Stimulated activated CD4-positive, alpha-beta T cell treated with anti-CD3 and anti-CD28 coated beads, Interleukin-4, amount 100 ng/mL, for 4 hours (primary cell): ENCODE data around the gene CACNB2.
"Not testable (repeated sequence)": the region's sequence is repeated elsewhere in the genome, so short reads cannot be mapped to it uniquely, and the experiment has no call there.

ENCODE experiments used
- DNase-seq, 2 experiments: peaks; one replicate each; pipeline ENCODE4 v3.0.0-alpha.2; 2020

Gene CACNB2

DNA sequence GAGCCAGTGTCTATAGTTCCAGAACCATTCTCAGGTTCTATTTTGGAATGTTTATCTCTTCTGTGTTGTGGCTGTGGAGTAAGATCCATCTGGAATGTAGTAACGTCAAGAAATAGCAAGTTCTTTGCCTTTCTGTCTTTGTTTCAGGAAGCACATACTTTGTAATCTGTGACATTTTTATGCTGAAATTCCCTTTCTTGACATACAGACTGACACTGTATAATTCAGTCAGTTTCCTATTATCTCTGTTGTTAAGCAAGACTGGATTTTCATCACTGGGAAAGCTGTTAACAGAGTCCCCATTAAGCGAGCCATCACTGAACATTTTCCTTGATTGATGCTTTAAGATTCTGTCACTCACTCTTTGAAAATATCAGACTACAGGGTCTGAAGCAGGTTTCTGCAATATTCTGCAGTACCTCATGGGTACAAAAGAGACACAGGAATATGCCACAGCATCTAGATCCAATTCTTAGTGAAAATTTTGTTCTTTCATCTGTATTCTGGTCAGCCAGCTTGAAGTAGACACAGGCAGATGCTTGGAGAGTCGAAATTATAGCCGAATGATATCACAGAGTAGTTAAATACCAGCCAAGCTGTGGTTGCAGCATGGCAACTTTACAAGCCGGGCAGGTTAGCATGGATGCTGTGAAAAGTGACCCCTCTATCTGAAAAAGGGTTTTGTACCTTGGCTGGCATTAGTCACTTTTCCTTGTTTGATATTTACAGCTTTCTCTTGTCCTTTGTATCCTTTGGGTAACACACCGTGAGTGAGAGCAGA lies 62.6 kb downstream of the CACNB2 start:
- no peak for DNase-seq

DNA sequence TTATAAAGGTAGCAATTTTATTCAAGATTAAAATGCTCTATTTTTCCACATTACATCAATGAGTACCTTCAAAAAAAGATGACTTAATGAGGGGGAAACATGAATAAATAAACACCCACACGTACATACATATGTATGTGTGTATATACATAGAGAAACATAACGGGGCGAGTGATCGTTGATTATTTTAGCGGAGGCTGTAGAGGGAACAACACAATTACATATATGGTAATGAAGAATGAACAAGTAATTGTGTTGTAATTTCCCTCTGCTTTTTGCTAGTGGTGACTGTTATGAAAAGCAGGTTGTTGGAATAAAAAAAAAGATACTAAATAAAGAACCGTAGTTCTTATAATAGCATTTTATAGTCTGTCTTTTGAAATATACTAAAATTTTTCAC lies 63.2 kb downstream of the CACNB2 start:
- DNase-seq, result no peak

DNA sequence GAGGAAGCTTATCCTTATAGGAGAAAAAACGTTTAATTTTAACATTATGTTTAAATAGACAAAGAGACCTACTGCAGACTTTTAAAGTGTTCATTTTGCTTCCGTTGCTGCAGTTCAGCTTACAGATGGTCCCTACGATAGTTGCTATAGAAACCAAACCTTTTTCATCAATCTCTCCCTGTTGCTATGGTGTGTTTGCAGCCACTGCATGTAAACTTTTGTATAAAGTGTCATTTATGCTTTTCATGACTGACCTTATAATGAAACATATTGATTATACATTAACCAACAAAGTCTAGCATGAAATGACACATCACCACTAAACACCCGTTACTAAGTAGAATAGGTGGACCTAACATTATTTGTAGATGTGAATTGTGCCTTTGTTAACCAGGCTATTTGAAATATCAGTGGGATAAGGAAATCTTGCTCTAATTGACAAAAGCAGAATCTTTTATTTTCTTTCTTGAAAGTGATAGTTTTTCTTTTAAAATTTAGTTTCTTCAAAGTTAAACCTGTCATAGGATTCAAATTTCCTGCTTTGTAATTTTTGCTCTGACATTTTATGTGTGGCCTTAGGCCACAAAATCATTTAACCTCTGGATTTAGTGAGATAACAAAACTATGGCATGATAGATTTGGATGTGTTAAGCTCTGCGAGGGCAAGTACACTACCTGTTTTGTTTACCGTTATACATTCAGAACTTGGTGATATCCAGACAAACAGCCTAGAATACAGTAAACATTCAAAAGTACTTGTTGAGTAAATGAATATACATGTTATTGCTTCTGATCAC lies 64.0 kb downstream of the CACNB2 start:
- DNase-seq, result no peak

DNA sequence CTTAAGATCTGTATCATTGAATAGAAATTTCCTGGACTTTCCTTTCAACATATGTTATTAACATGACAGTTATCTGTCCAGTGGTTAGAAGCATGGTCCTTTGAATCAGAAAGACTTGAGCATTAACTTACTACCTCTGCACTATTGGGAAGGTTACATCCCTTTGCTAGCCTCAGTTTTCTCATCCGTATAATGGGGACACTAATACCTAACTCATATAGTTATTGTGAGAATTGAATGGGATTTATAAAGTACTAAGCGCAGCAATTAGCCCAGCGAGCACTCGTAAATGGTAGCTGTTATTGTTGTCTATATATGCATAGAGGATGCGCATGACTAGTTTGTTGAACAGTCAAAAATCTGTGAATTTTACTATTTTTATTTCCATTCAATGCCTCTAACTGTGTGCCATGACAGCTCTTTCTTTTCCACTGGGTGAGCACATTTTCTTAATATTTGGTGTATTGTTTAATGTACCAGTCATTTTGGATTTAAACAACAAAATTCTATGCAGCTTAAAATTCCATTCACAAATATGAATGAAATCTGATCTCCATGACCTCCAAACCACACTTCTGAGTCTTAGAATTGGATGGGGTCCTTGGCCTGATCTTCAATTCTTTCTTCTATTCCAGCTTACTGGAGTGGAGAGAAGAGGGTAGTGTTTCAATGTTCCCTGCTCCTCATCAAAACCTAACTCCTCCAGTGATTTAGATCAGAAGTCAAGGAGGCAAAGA lies 65.0 kb downstream of the CACNB2 start:
- DNase-seq, result no peak

DNA sequence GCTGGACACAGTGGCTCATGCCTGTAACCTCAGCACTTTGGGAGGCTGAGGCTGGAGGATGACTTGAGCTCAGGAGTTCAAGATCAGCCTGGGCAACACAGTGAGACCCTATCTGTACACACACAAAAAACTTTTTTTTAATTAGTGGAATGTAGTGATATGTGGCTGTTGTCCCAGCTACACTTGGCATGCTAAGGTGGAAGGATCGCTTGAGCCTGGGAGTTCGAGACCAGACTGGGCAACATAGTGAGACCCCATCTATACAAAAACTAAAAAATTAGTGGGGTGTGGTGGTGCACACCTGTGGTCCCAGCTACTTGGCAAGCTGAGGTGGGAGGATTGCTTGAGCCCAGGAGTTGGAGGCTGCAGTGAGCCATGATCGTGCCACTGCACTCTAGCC lies 68.0 kb downstream of the CACNB2 start:
- not testable (repeated sequence) for DNase-seq

DNA sequence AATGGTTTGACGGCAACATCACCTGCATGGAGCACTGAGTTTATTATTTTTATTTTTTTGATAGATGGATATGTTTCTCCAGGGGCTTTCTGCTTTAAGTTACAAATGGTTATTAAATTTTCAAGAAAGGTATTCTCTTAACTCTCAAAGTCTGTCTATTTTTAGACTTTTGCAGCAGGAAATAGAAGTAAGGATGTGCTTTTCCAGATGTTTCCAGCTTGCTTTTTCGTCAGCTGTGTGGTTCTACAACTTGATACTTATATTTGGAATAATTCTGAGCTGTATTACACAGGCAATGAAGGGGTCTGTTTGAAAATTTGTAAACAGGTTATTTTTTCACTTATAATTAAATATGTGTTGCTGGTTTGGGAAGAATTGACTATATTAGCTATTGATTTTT lies 69.0 kb downstream of the CACNB2 start:
- no peak for DNase-seq

DNA sequence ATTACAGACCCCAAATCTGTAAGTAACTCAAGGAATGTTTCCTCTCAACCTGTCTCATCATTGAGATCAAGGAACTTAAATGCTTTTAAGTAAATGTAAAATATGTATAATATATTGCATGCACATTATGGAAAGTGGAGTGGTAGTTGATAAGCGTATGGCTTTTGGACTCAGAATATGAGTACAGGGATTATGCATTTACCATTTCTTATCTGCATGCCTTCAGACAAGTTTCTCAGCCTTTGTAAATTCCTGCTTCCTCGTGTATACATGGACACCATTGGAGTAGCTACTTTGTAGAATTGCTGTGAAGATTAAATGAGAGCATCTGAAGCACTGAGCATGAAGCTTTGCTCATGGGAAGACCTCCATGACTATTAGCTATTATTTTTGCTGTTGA lies 70.5 kb downstream of the CACNB2 start:
- no peak for DNase-seq

DNA sequence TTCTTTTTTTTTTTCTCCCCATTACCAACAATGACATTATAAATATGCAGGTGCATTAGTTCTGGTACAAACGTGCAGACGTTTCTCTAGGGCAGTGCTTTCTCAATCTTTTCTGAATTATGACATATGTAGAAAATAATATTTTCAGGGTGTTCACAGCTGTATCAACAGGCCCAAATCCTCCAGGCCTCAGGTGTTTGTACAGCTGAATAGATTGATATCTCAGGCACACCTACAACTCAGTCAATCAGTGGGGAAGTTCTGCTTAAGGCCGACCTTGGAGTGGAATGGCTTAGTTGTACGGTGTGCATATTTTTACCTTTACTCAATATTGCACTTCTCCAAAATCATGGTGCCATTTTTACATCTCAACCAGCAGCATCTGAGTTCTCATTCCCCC lies 71.6 kb downstream of the CACNB2 start:
- no peak for DNase-seq

DNA sequence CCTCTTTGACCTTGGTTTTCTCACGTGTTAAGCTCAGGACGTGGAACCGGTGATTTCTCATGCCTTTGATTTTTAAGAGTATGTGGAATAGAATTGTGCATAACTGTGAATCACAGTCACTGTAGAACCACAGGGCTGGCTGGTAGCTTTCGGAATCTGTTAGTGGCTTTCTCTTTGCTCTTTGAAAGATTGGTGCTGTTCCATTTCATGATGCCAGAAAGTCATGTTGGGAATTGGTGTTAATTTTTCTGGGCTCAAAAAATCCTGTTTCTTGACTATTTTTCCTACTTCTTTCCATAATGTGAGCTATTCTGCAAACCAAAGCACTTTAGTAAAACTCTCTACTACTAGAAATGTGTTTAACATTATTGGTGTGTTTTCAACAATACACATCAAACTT lies 73.0 kb downstream of the CACNB2 start:
- DNase-seq, result no peak

DNA sequence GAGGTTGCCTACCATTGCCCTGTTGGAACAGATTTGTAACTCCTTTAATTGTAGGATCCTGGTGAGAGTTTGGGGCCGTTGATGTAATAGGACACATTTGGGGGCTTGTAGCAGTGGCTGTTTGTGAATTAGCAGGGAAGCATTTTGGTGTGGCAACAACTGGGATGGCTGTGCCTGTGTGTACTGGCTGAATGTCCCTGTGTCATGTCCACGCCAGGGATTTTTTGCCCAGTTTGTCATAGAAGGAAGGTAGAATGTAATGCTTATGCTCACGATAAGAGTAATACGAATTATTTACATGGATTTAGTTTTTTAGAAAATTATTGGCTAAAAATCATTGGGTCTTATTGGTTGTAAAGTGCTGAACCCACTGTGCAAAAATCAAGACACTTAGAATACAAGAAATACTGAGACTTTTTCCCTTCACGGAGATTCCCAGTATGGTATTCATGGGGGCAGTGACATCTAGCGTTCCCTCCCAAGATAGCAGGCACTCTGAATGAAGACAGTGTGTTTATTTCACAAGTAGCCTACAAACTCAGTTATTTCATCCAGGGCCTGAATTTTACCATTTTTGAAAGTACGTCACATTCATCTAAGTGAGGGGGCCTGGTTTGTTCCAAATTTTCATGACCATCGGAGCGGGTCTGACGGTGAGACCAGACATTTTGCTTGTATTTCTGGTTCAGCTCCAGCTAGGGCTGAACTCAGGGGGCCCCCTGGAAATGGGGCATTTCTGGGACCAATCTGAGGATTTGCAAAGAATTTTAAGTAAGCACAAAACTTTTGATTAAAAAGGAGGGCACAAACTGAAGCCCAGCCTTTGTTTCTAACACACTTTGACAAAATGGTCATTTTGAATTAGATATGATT lies 74.7 kb downstream of the CACNB2 start:
- DNase-seq, result no peak

DNA sequence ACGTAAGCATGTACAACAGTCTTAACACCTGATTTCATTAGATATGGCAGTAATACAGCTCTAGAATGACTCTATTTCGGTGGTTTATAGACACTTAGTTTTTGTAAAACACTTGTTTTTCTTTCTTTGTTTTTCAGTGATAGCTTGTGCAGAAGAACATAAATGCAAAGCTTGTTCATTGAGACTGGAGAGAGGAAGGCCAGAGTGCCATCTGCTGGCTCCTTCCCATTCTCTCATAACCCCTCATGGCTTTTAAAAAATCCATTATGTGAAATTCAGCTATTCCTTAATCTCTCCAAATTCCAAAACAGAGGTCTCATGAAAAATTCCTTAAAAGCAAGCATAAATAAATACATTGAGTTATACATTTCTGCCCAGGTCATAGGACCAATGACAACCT lies 76.3 kb downstream of the CACNB2 start:
- no peak for DNase-seq

DNA sequence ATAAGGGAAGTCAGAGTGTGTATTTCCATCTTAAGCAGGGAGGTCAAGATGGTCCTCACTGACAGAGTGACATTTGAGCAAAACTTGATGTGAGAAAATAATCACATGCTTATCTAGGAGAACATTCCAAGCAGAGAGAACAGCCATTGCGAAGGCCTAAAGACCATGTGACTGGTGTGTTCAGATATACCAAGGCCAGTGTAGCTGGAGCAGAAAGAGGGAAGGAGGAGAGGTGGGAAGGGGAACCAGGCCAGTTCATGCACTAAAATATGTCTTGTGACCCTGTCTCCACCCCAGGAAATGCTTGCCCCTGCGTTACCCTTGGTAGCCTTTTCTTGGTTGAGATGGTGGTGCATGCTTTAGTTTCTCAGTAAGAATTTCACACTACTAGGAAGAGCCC lies 77.4 kb downstream of the CACNB2 start:
- no peak for DNase-seq

DNA sequence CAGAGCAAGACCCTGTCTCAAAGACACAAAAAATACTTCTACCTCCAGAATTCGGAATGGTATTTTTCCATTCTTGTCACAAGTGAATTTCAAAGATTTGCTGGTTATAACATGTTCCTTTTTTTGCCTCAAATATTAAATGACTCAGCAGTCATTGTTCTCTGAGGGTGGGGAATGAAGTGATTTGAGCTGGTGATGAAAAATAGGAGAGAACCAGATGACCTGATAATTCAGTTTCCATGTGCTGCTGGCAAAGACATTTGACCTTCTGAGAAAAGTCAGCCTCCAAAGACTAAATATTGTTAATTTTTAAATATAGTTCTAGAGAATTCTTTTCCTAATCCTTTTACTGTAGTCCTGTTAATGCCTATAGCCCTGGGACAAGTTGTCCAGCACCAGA lies 78.9 kb downstream of the CACNB2 start:
- DNase-seq, result no peak

DNA sequence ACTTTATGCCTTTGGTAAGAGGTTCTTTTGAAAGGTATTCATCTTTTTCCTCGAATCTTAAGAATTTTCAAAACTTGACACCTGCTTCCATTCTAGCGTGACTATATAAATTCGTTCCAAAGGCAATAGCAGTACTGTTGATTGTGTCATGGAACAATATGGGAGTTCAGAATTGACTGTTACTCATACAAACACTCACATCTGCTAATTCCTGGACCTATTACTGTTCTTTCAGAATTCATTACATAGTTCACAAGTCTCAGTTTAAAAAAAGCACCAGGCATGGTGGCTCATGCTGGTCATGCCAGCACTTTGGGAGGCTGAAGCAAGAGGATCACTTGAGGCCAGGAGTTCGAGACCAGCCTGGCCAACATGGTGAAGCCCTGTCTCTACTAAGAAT lies 80.9 kb downstream of the CACNB2 start:
- DNase-seq, result no peak

DNA sequence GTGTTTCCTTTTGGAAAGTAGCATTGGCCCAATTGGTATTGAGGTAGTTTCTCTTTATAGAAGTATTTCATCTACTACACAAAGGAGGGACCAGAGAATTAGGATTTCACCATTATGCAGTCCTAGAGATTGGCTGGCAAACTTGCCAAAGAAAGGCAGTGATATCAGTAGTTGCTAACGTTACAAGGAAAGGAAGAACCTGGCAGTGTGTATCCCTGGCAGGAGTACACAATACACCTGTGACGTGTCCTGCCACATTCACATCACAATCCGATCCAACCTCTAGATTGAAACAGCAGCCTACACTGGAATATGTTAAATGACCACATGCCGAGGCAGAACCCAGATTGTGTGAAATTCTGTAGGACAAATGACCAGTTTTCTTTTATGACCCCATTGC lies 81.7 kb downstream of the CACNB2 start:
- DNase-seq, result no peak

DNA sequence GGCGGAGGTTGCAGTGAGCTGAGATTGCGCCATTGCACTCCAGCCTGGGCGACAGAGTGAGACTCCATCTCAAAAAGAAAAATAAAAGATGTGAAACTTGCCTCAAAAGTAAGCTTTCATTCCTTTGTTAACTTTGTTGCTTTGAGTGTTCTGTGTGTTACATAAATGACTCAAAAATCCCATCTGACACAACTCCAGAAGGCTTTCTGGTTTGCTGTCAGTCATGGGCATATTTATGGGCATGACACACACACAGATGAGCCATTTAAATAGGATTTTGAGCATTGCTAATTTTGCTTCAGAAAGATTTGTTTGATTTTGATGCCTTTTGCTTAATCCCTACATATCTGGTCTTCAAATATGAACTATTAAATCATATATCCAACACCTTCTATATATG lies 82.6 kb downstream of the CACNB2 start:
- DNase-seq, result no peak

DNA sequence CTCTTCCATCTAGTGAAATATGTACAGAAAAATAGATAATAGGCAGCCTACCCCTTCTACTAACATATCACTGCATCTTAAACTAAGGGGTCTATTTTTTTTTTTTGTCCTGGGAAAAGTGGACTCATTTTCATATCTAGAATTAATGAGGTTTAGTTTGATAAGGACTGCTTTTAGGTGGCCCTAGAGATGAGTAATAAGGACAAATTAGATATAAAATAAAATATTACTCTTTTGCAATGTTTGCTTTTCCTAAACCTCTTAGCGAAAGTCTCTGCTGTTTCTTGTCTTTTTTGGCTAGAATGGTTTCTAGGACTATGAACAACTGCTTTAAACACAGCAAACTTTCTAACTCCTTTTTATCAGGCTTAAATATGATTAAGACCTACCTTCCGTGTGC lies 83.7 kb downstream of the CACNB2 start:
- no peak for DNase-seq

DNA sequence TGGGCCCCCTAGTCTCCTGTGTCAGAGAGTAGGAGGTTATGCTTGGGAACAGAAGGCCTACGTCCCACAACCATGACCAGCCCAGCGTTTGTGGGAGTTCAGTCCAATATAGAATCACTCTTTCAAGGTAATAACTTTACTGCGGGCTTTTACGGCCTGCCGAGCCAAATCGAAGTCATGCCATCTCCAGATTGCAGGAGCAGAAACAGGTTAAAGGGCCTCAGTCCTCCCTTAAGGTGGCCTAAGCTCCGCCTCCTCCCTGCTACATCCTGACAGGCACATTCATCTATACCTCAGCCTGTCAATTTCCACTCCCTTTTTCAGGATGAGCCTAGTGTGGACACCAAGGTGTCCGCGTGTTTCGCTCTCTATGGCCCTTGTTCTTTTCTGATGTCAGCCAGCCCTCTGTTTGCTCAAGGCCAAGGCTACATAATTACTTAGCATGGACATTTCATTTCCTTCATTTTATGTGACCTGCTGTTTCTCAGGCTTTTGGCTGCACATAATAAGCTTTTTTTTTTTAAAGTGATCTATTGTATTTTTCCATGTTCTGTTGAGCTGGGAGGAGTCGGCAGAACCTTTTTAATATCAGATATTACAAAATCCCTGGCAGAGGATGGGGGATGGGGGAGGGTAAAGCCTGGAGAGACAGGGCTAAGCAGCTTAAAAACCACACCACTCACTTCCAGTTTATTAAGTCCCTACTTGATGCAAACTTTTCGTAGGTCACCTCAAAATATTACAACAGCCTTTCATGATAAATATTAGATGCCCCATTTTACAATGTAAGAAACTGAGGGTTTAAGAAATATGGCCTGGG lies 84.6 kb downstream of the CACNB2 start:
- no peak for DNase-seq

DNA sequence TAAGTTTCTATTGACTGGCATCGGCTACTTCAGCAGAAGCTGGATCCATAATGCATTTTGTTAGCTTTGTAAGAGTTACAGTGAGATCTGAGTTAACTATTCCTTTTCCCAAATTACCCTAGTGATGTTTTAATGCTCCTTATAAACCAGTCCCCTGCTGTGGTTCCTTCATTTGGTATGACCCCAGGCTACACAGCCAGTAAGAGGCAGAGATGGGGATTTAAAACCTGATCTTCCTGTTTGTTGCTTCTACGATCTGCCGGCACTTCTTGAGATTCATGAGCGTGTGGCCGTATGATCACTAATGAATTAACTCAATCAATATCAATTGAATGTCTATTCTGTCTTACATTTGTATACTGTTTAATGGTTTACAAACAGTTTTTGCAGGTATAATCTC lies 86.1 kb downstream of the CACNB2 start:
- no peak for DNase-seq

DNA sequence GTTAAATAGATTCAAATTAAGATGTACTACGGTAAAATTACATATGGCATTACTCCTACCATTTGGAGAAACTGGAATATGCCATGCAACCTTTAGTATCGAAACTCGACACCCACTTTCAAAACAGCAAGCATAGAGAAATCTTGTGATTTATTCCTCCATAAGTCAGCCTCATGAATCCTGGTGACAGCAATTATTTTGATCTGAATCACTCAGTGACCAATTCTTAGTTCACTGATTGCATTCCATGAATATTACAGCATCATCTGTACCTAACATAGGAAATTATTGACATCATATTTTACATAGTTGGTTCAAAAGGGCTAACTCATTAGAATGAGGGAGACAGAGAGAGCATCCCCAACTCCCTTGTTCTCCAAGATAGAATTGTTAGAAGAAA lies 89.6 kb downstream of the CACNB2 start:
- DNase-seq, result no peak

DNA sequence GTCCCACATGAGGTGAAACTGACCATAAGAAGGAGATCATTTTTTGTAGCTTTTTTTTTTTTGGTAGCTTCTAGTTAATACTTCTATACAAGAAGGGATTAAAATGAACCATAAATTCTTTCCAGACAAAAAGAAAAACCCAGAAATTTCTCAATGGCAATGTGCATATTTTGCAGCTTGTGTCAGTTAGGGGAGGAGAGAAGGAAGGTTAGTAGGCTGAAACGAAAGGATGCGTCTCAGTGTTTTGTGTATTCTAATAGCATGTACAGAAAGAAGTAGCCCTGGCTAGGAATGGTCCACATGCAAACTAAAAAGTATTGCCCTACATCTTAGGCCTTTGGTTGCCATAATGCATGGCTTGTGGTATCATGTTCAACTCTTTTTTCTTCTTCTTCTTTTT lies 90.6 kb downstream of the CACNB2 start:
- DNase-seq, result no peak

DNA sequence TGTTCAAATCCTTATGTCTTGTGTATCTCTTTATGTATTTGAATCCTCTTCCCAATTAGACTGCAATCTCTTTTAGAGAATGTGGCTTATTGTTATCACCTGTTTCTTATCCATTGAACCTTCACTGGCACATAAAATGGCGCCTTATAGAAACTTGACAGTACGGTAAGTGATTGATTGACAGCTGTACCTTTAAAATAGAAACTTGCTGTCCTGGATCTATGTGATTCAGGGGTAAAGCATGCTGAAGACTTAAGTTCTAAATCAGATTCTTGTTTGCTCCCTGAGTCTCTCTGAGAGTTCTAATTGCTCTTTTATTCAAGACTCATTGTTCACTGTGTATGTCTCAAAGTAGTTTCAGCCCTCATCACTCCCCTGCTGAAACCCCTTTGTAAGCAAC lies 91.3 kb downstream of the CACNB2 start:
- DNase-seq, result no peak
